ENCODE measurements around the gene PRDX5. TPM values are rescaled to one million over a fixed set of nuclear protein-coding genes. Genes with fewer than 3 reads are reported as not detected.

Gene PRDX5
- total RNA-seq, 1 donor: 257 TPM

- peak overlapping the region; percentile 92 for H3K4me3 ChIP-seq (ENCODE audit: low read depth, low read length)
- TF ChIP-seq CTCF (IDR thresholded peaks at IDR 0.05; ENCODE audit: insufficient read depth, low read length): no peak
- DNase-seq (ENCODE audit: low read depth): no peak
Observed at GRCh38 chr11:64360448-64360921, 42.6 kb downstream of the PRDX5 start.

- TF ChIP-seq CTCF (IDR thresholded peaks at IDR 0.05; ENCODE audit: insufficient read depth, low read length): no peak
- no peak for DNase-seq (ENCODE audit: low read depth)
- no peak overlapping the region for H3K4me3 ChIP-seq (ENCODE audit: low read depth, low read length)
Observed at GRCh38 chr11:64361659-64362058, 43.7 kb downstream of the PRDX5 start.

GRCh38 chr11:64362339-64362738 lies 44.4 kb downstream of the PRDX5 start:
- no peak for TF ChIP-seq CTCF (IDR thresholded peaks at IDR 0.05; ENCODE audit: insufficient read depth, low read length)
- no peak for DNase-seq (ENCODE audit: low read depth)
- no peak overlapping the region for H3K4me3 ChIP-seq (ENCODE audit: low read depth, low read length)

GRCh38 chr11:64364435-64364834 lies 46.5 kb downstream of the PRDX5 start:
- no peak overlapping the region for H3K4me3 ChIP-seq (ENCODE audit: low read depth, low read length)
- TF ChIP-seq CTCF (IDR thresholded peaks at IDR 0.05; ENCODE audit: insufficient read depth, low read length): no peak
- DNase-seq (ENCODE audit: low read depth): no peak

GRCh38 chr11:64364911-64365310 lies 47.0 kb downstream of the PRDX5 start:
- DNase-seq (ENCODE audit: low read depth): no peak
- H3K4me3 ChIP-seq (ENCODE audit: low read depth, low read length): no peak overlapping the region
- no peak for TF ChIP-seq CTCF (IDR thresholded peaks at IDR 0.05; ENCODE audit: insufficient read depth, low read length)

GRCh38 chr11:64366751-64367150 lies 48.8 kb downstream of the PRDX5 start:
- no peak for TF ChIP-seq CTCF (IDR thresholded peaks at IDR 0.05; ENCODE audit: insufficient read depth, low read length)
- no peak for DNase-seq (ENCODE audit: low read depth)
- no peak overlapping the region for H3K4me3 ChIP-seq (ENCODE audit: low read depth, low read length)

Data from fibroblast of the aortic adventitia (primary cell).